DOHH2 (cell line): ENCODE results near the gene DMD.

Experiments used
- H3F3A ChIP-seq: fragments of 200-600 bp; sonication (generic), shearing (Covaris generic); 2 replicates; pipeline ENCODE4 v1.6.0; 2016; ENCODE audit warnings: antibody characterized with exemption, mild to moderate bottlenecking; ENCODE audit not compliant: control insufficient read depth, insufficient read depth
- H3K27ac ChIP-seq: fragments of 200-600 bp; sonication (generic); 2 replicates; pipeline ENCODE4 v1.5.1; 2014; ENCODE audit warnings: low read depth, mild to moderate bottlenecking, low read length, moderate library complexity
- H3K27me3 ChIP-seq: fragments of 200-600 bp; sonication (generic); 2 replicates; pipeline ENCODE4 v1.6.1; 2014; ENCODE audit warnings: mild to moderate bottlenecking, low read length, mixed read lengths; ENCODE audit not compliant: control insufficient read depth
- H3K36me3 ChIP-seq: fragments of 200-600 bp; sonication (generic); 2 replicates; pipeline ENCODE4 v1.6.1; 2014; ENCODE audit warnings: mild to moderate bottlenecking, low read length, moderate library complexity, mixed read lengths; ENCODE audit not compliant: control insufficient read depth
- H3K4me1 ChIP-seq: fragments of 200-600 bp; sonication (generic); 2 replicates; pipeline ENCODE4 v1.6.1; 2014; ENCODE audit warnings: mild to moderate bottlenecking, low read length, mixed read lengths; ENCODE audit not compliant: control insufficient read depth
- H3K4me2 ChIP-seq: fragments of 200-600 bp; sonication (generic); 2 replicates; pipeline ENCODE4 v1.6.0; 2014; ENCODE audit warnings: mild to moderate bottlenecking, low read length, moderate library complexity
- H3K4me3 ChIP-seq: fragments of 200-600 bp; sonication (generic); 2 replicates; pipeline ENCODE4 v1.5.1; 2014; ENCODE audit warnings: mild to moderate bottlenecking, low read length, mixed read lengths
- H3K79me2 ChIP-seq: fragments of 200-600 bp; sonication (generic); 2 replicates; pipeline ENCODE4 v1.6.1; 2014; ENCODE audit warnings: mild to moderate bottlenecking, low read length, mixed read lengths; ENCODE audit not compliant: control insufficient read depth
- H3K9me2 ChIP-seq: fragments of 200-600 bp; sonication (generic); replicated peaks from 2 replicates; pipeline ENCODE4 v1.6.1; 2014; ENCODE audit warnings: mild to moderate bottlenecking, low read length, mixed read lengths; ENCODE audit not compliant: control insufficient read depth
- H3K9me3 ChIP-seq: fragments of 200-600 bp; sonication (generic); 2 replicates; pipeline ENCODE4 v1.6.1; 2014; ENCODE audit warnings: antibody characterized with exemption, low read length, mixed read lengths; ENCODE audit not compliant: control insufficient read depth, insufficient read depth
- H4K20me1 ChIP-seq: fragments of 200-600 bp; sonication (generic); 2 replicates; pipeline ENCODE4 v1.6.0; 2014; ENCODE audit warnings: low read depth, mild to moderate bottlenecking, antibody characterized with exemption, low read length, moderate library complexity; ENCODE audit not compliant: control insufficient read depth, insufficient read depth
- CTCF ChIP-seq: fragments of 200-600 bp; sonication (generic); IDR thresholded peaks from one replicate; pipeline ENCODE4 v1.5.1; 2014; ENCODE audit warnings: antibody characterized with exemption, mild to moderate bottlenecking, low read depth, low read length; ENCODE audit not compliant: poor library complexity, severe bottlenecking
- EZH2phosphoT487 ChIP-seq: fragments of 200-600 bp; sonication (generic); IDR thresholded peaks from 2 replicates; pipeline ENCODE4 v1.6.1; 2017; ENCODE audit warnings: borderline replicate concordance, mild to moderate bottlenecking, antibody characterized with exemption, low read length, moderate library complexity, mixed read lengths

Gene DMD

GRCh38 chrX:31629195-31629594 lies 1582.2 kb downstream of the DMD start:
- Histone ChIP-seq H3K27me3 (no peaks in the 10 kb centered on the region), H3K4me1 (no peaks in the 10 kb centered on the region), H4K20me1 (no peaks in the 10 kb centered on the region)

GRCh38 chrX:31609130-31609529 lies 1602.2 kb downstream of the DMD start:
- H3K4me1 ChIP-seq, result no peaks in the 10 kb centered on the region
- H3K4me3 ChIP-seq, result no peak overlapping the region
- no peak overlapping the region for H3K4me2 ChIP-seq
- H4K20me1 ChIP-seq, result no peaks in the 10 kb centered on the region
- no peaks in the 10 kb centered on the region for H3K9me2 ChIP-seq
- H3K27ac ChIP-seq, result no peak overlapping the region
- no peaks in the 10 kb centered on the region for H3K9me3 ChIP-seq
- H3F3A ChIP-seq, result no peaks in the 10 kb centered on the region
- no peak for TF ChIP-seq EZH2phosphoT487
- TF ChIP-seq CTCF, result no peak
- no peaks in the 10 kb centered on the region for H3K79me2 ChIP-seq
- no peaks in the 10 kb centered on the region for H3K36me3 ChIP-seq
- no peaks in the 10 kb centered on the region for H3K27me3 ChIP-seq

More at GRCh38 chrX:31629195-31629594, 1582.2 kb downstream of the DMD start:
- TF ChIP-seq CTCF (no peak), EZH2phosphoT487 (no peak)
- H3K27ac ChIP-seq, result no peak overlapping the region
- H3K4me2 ChIP-seq, result no peak overlapping the region
- H3K4me3 ChIP-seq, result no peak overlapping the region
- H3K9me2 ChIP-seq, result no peaks in the 10 kb centered on the region
- H3K36me3 ChIP-seq, result no peaks in the 10 kb centered on the region
- no peaks in the 10 kb centered on the region for H3F3A ChIP-seq
- no peaks in the 10 kb centered on the region for H3K9me3 ChIP-seq
- no peaks in the 10 kb centered on the region for H3K79me2 ChIP-seq

GRCh38 chrX:31608638-31609037 lies 1602.7 kb downstream of the DMD start:
- no peaks in the 10 kb centered on the region for H3K4me1 ChIP-seq
- no peaks in the 10 kb centered on the region for H3K9me3 ChIP-seq
- no peaks in the 10 kb centered on the region for H3K79me2 ChIP-seq
- H3K4me3 ChIP-seq, result no peak overlapping the region
- no peaks in the 10 kb centered on the region for H4K20me1 ChIP-seq
- no peaks in the 10 kb centered on the region for H3F3A ChIP-seq
- no peak for TF ChIP-seq CTCF
- no peak for TF ChIP-seq EZH2phosphoT487
- H3K36me3 ChIP-seq, result no peaks in the 10 kb centered on the region
- H3K9me2 ChIP-seq, result no peaks in the 10 kb centered on the region
- no peak overlapping the region for H3K27ac ChIP-seq
- H3K27me3 ChIP-seq, result no peaks in the 10 kb centered on the region
- no peak overlapping the region for H3K4me2 ChIP-seq

- Histone ChIP-seq H3K4me3 (no peak overlapping the region), H3K4me1 (no peaks in the 10 kb centered on the region), H3K27me3 (no peaks in the 10 kb centered on the region), H4K20me1 (no peaks in the 10 kb centered on the region), H3K27ac (no peak overlapping the region), H3K79me2 (no peaks in the 10 kb centered on the region), H3K4me2 (no peak overlapping the region), H3K9me3 (no peaks in the 10 kb centered on the region), H3K9me2 (no peaks in the 10 kb centered on the region), H3K36me3 (no peaks in the 10 kb centered on the region), H3F3A (no peaks in the 10 kb centered on the region)
- no peak for TF ChIP-seq EZH2phosphoT487
- no peak for TF ChIP-seq CTCF
Observed at GRCh38 chrX:31606771-31607170, 1604.6 kb downstream of the DMD start.
